SU-DHL-6 (cell line): ENCODE measurements around the gene CEP104.

Experiments used
- H2AFZ ChIP-seq: fragments of 200-600 bp; sonication (generic); 2 replicates; pipeline ENCODE4 v1.6.1; 2014; ENCODE audit warnings: low read depth, mild to moderate bottlenecking, moderate library complexity, mixed read lengths, antibody characterized with exemption, low read length; ENCODE audit not compliant: severe bottlenecking
- H3F3A ChIP-seq: fragments of 200-600 bp; shearing (Covaris generic); 2 replicates; pipeline ENCODE4 v1.6.0; 2016; ENCODE audit warnings: antibody characterized with exemption, mild to moderate bottlenecking; ENCODE audit not compliant: insufficient read depth
- H3K27ac ChIP-seq: fragments of 200-600 bp; sonication (generic); 2 replicates; pipeline ENCODE4 v1.5.1; 2016; ENCODE audit warnings: low read depth, mild to moderate bottlenecking, low read length, moderate library complexity, mixed read lengths
- H3K27me3 ChIP-seq: fragments of 200-600 bp; sonication (generic), shearing (Covaris generic); 2 replicates; pipeline ENCODE4 v1.6.0; 2014; ENCODE audit warnings: mild to moderate bottlenecking, low read length
- H3K36me3 ChIP-seq: fragments of 200-600 bp; sonication (generic); 2 replicates; pipeline ENCODE4 v1.6.1; 2014; ENCODE audit warnings: mild to moderate bottlenecking, low read length, mixed read lengths
- H3K4me2 ChIP-seq: fragments of 300-600, 200-600 bp; shearing (Covaris generic), sonication (generic); 2 replicates; pipeline ENCODE4 v1.6.0; 2014; ENCODE audit warnings: low read length, low read depth, mild to moderate bottlenecking; ENCODE audit not compliant: poor library complexity, severe bottlenecking
- H3K4me3 ChIP-seq: fragments of 200-600 bp; sonication (generic); 2 replicates; pipeline ENCODE4 v1.5.1; 2014; ENCODE audit warnings: antibody characterized with exemption, low read length, mild to moderate bottlenecking, mixed read lengths; ENCODE audit not compliant: insufficient read depth, poor library complexity, severe bottlenecking
- H3K79me2 ChIP-seq: fragments of 200-600 bp; sonication (generic); 2 replicates; pipeline ENCODE4 v1.6.1; 2014; ENCODE audit warnings: mild to moderate bottlenecking, low read length, moderate library complexity; ENCODE audit not compliant: insufficient read depth
- H3K9ac ChIP-seq: fragments of 200-600 bp; sonication (generic); 2 replicates; pipeline ENCODE4 v1.7.0; 2014; ENCODE audit warnings: mild to moderate bottlenecking, low read length
- H3K9me2 ChIP-seq: fragments of 200-600 bp; sonication (generic); replicated peaks from 2 replicates; pipeline ENCODE4 v1.6.1; 2014; ENCODE audit warnings: low read length; ENCODE audit not compliant: insufficient read depth
- H3K9me3 ChIP-seq: fragments of 200-600 bp; sonication (generic); 2 replicates; pipeline ENCODE4 v1.6.1; 2014; ENCODE audit warnings: low read length, mixed read lengths; ENCODE audit not compliant: insufficient read depth
- H4K20me1 ChIP-seq: fragments of 200-600 bp; sonication (generic); 2 replicates; pipeline ENCODE4 v1.6.1; 2014; ENCODE audit warnings: low read depth, mild to moderate bottlenecking, antibody characterized with exemption, low read length, moderate library complexity, mixed read lengths
- EZH2phosphoT487 ChIP-seq: fragments of 200-600 bp; sonication (generic), shearing (Covaris generic); conservative IDR thresholded peaks from 2 replicates; pipeline ENCODE4 v1.6.1; 2018; ENCODE audit warnings: mild to moderate bottlenecking, antibody characterized with exemption, low read length, moderate library complexity, mixed read lengths
- TF ChIP-seq, protein P1 (sequence below): fragments of 200-600 bp; sonication (generic); IDR thresholded peaks from one replicate; pipeline ENCODE4 v1.5.1; 2017; ENCODE audit warnings: antibody characterized with exemption, mild to moderate bottlenecking, low read length, moderate library complexity; ENCODE audit not compliant: insufficient read depth, poor library complexity, severe bottlenecking

Gene CEP104

DNA sequence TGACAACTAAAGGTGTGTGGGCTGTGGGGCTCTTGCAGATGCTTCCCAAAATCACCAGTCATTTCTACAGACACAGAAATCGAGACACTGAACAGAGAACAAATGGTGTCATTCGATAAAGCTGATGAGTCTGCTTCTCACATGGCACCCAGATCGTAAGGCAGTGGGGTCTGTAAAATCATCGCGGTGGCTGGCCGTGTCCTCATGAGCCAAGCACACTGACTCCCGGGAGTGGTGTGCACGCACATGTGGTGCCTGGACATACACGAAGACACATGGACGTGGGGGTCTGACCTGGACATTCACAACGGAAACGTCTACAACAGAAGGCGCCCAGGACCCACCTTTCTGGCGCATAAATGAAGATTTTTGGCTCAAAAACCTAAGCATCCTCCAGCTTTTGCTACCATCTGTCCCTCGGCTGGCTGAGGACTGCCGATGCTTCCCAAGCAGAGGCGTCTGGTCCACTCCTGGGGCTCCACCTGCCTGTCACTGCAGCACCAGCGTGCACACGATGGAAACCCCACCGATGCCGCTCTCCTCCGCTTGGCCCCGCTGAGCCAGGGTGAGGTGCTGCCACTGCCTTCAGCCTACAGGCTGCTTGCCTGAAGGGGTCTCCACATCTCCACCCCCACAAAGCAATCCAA is 77.6 kb downstream of the CEP104 start:
- Histone ChIP-seq H3K27ac (no peak overlapping the region), H3F3A (no peaks in the 10 kb centered on the region), H4K20me1 (no peaks in the 10 kb centered on the region), H3K9ac (no peak overlapping the region), H3K9me2 (no peaks in the 10 kb centered on the region), H3K36me3 (no peaks in the 10 kb centered on the region), H3K9me3 (no peaks in the 10 kb centered on the region), H3K27me3 (no peaks in the 10 kb centered on the region), H2AFZ (no peak overlapping the region), H3K4me2 (no peak overlapping the region), H3K79me2 (no peaks in the 10 kb centered on the region), H3K4me3 (no peak overlapping the region)
- TF ChIP-seq EZH2phosphoT487: no peak
- TF ChIP-seq, protein P1, sequence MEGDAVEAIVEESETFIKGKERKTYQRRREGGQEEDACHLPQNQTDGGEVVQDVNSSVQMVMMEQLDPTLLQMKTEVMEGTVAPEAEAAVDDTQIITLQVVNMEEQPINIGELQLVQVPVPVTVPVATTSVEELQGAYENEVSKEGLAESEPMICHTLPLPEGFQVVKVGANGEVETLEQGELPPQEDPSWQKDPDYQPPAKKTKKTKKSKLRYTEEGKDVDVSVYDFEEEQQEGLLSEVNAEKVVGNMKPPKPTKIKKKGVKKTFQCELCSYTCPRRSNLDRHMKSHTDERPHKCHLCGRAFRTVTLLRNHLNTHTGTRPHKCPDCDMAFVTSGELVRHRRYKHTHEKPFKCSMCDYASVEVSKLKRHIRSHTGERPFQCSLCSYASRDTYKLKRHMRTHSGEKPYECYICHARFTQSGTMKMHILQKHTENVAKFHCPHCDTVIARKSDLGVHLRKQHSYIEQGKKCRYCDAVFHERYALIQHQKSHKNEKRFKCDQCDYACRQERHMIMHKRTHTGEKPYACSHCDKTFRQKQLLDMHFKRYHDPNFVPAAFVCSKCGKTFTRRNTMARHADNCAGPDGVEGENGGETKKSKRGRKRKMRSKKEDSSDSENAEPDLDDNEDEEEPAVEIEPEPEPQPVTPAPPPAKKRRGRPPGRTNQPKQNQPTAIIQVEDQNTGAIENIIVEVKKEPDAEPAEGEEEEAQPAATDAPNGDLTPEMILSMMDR: no peak

DNA sequence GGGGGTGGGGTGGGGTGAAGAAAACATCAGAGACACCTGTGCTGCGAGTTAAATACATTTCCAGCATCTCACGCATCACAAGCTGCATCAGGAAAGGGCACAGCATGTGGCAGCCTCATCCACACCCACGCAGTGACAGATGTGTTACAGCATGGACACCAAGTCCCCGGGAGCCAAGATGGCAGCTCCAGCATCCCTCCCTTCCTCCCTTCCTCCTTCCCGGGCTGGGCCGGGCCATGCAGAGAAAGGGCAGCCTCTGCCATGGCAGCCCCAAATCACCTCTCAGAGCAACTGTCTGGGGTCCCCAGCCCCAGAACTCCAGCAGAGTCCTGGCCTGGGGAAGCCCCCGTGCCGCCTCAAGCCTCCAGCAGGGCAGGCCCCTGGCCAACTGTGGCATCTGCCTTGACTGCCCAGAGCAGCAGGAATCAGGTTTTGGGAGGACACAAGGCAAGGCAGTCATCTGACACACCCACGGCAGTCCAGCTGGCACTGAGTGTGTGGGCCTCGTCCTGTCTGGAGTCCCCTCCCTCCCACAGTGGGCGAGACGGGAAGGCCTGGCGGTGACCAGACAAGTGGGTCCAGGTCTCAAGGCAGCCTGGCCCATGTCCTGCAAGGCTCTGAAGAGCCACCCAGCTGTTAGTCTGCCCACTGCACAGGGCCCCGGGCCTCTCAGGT is 78.3 kb downstream of the CEP104 start:
- Histone ChIP-seq H2AFZ (no peak overlapping the region), H4K20me1 (no peaks in the 10 kb centered on the region), H3K4me2 (no peak overlapping the region), H3K9me3 (no peaks in the 10 kb centered on the region), H3K4me3 (no peak overlapping the region), H3K9ac (no peak overlapping the region), H3K27ac (no peak overlapping the region), H3F3A (no peaks in the 10 kb centered on the region), H3K36me3 (no peaks in the 10 kb centered on the region), H3K79me2 (no peaks in the 10 kb centered on the region), H3K9me2 (no peaks in the 10 kb centered on the region), H3K27me3 (no peaks in the 10 kb centered on the region)
- TF ChIP-seq EZH2phosphoT487: no peak
- TF ChIP-seq, protein P1: no peak

DNA sequence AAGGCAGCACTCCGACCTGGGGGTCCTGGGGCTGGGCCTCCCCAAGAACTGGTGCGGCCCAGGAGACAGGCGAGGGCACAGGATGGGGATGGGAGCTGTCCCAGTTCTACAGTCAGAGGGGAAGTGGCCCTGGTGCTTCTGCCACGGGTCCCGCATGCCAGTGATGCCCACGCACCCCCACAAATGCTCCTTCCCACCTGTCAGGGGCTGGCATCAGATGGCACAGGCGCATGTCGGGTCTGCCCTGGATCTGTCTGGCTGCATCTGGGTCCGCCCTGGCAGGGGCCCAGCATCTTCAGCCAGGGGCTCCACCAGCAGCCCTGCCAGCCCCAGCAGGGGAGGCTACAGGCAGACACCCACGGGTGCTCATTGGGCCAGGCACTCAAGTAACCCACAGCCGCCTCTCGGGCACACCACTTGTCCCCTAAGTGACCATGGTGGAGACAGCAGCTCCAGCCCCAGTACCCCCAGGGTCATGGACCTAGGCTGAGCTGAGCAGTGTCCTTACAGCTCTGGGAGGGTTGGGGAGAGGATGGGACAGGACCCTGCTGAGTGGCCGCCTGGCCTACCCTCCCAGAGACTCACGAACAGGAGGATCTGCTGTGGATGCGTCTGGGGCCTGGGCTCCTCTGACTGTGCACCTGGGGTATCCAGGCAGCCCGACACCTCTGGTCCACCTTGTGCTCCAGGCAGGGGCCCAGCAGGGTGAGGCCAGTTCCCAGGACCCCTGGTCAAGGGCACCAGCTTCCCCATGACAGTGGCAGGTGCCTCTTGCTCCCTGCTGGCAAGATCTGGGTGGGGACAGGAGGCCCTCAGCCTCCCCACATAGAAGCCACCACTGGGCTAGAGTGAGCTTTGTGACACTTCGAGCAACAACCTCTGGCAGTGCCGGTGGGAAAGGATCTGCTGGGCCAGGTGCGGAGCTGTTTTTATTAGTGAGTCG is 79.1 kb downstream of the CEP104 start:
- no peak overlapping the region for H3K4me3 ChIP-seq
- H3K9me2 ChIP-seq: no peaks in the 10 kb centered on the region
- H4K20me1 ChIP-seq: no peaks in the 10 kb centered on the region
- no peak overlapping the region for H3K9ac ChIP-seq
- H3K27ac ChIP-seq: no peak overlapping the region
- H3K4me2 ChIP-seq: no peak overlapping the region
- H2AFZ ChIP-seq: no peak overlapping the region
- no peaks in the 10 kb centered on the region for H3K79me2 ChIP-seq
- no peak for TF ChIP-seq EZH2phosphoT487
- TF ChIP-seq, protein P1: no peak
- H3K36me3 ChIP-seq: no peaks in the 10 kb centered on the region
- no peaks in the 10 kb centered on the region for H3F3A ChIP-seq
- H3K9me3 ChIP-seq: no peaks in the 10 kb centered on the region
- H3K27me3 ChIP-seq: no peaks in the 10 kb centered on the region
